ENCODE results near the gene DGKH. TPM values are rescaled to one million over a fixed set of nuclear protein-coding genes. Genes with fewer than 3 reads are reported as not detected.
A peak's percentile ranks its signal among the peaks of the same experiment; 100 is the strongest.

DGKH gene
- total and polyA plus RNA-seq, 2 experiments from 2014 or later, result 2.0 to 11.2 TPM

- no peaks in the 10 kb centered on the region for H3K9me3 ChIP-seq (ENCODE audit: low read depth)
- no peaks in the 10 kb centered on the region for H3K27me3 ChIP-seq
- no peaks in the 10 kb centered on the region for H3K36me3 ChIP-seq
- DNase-seq (ENCODE audit: low read depth in 1 of 2, low spot score in 1 of 2), result no peak
- no peak for TF ChIP-seq CTCF (IDR thresholded peaks at IDR 0.05; ENCODE audit: low read depth, low read length)
- H3K4me3 ChIP-seq, result no peak overlapping the region
- H3K27ac ChIP-seq, result no peak overlapping the region
- H3K4me1 ChIP-seq (ENCODE audit: low read depth), result peaks cover 8% of the 10 kb centered on the region
Measured at GRCh38 chr13:42274386-42275097, 226.1 kb downstream of the DGKH start.

GRCh38 chr13:42275098-42275471, 226.6 kb downstream of the DGKH start:
- Histone ChIP-seq H3K4me3 (no peak overlapping the region), H3K4me1 (ENCODE audit: low read depth) (peaks cover 11% of the 10 kb centered on the region), H3K9me3 (ENCODE audit: low read depth) (no peaks in the 10 kb centered on the region), H3K27ac (no peak overlapping the region), H3K27me3 (no peaks in the 10 kb centered on the region), H3K36me3 (no peaks in the 10 kb centered on the region)
- TF ChIP-seq CTCF (IDR thresholded peaks at IDR 0.05; ENCODE audit: low read depth, low read length), result no peak
- DNase-seq (ENCODE audit: low read depth in 1 of 2, low spot score in 1 of 2), result no peak

GRCh38 chr13:42275506-42275905, 227.1 kb downstream of the DGKH start:
- Histone ChIP-seq H3K27me3 (no peaks in the 10 kb centered on the region), H3K4me3 (no peak overlapping the region), H3K36me3 (no peaks in the 10 kb centered on the region), H3K4me1 (ENCODE audit: low read depth) (peaks cover 15% of the 10 kb centered on the region), H3K27ac (no peak overlapping the region), H3K9me3 (ENCODE audit: low read depth) (no peaks in the 10 kb centered on the region)
- TF ChIP-seq CTCF (IDR thresholded peaks at IDR 0.05; ENCODE audit: low read depth, low read length), result no peak
- no peak for DNase-seq (ENCODE audit: low read depth in 1 of 2, low spot score in 1 of 2)

- no peak for TF ChIP-seq CTCF (IDR thresholded peaks at IDR 0.05; ENCODE audit: low read depth, low read length)
- H3K36me3 ChIP-seq, result no peaks in the 10 kb centered on the region
- no peak overlapping the region for H3K27ac ChIP-seq
- no peak for DNase-seq (ENCODE audit: low read depth in 1 of 2, low spot score in 1 of 2)
- no peak overlapping the region for H3K4me3 ChIP-seq
- peaks cover 25% of the 10 kb centered on the region for H3K4me1 ChIP-seq (ENCODE audit: low read depth)
- H3K9me3 ChIP-seq (ENCODE audit: low read depth), result no peaks in the 10 kb centered on the region
- H3K27me3 ChIP-seq, result no peaks in the 10 kb centered on the region
Measured at GRCh38 chr13:42276683-42277082, 228.2 kb downstream of the DGKH start.

GRCh38 chr13:42277618-42278276, 229.3 kb downstream of the DGKH start:
- Histone ChIP-seq H3K4me3 (no peak overlapping the region), H3K27ac (no peak overlapping the region), H3K36me3 (no peaks in the 10 kb centered on the region), H3K4me1 (ENCODE audit: low read depth) (peaks cover 23% of the 10 kb centered on the region), H3K9me3 (ENCODE audit: low read depth) (no peaks in the 10 kb centered on the region), H3K27me3 (no peaks in the 10 kb centered on the region)
- DNase-seq (ENCODE audit: low read depth in 1 of 2, low spot score in 1 of 2), result peak in 1 of 2 donors; percentile 47
- no peak for TF ChIP-seq CTCF (IDR thresholded peaks at IDR 0.05; ENCODE audit: low read depth, low read length)
